Keratinocyte (primary cell): Measurements from ENCODE around the gene MLH1.

Experiments
- CTCF ChIP-seq, 3 experiments: IDR thresholded peaks in 1 of 3; conservative IDR thresholded peaks in 1 of 3; optimal IDR thresholded peaks in 1 of 3; 2 replicates in 2 of 3; 3 replicates in 1 of 3; pipeline versions ENCODE3 to v1.5.1; 2011; ENCODE audit warnings: low read length in 3 of 3, mild to moderate bottlenecking in 3 of 3, moderate library complexity in 2 of 3, control low read depth in 1 of 3, inconsistent platforms in 1 of 3; ENCODE audit not compliant: insufficient read depth in 2 of 3; ENCODE audit errors: extremely low read depth in 1 of 3
- EZH2 ChIP-seq: IDR thresholded peaks from one replicate; pipeline ENCODE4 v1.6.1; 2012; ENCODE audit warnings: inconsistent platforms, mild to moderate bottlenecking, low read length, moderate library complexity

GRCh38 chr3:37093481-37093880, 100.2 kb downstream of the MLH1 start:
- no peak for TF ChIP-seq CTCF (optimal IDR thresholded peaks at IDR 0.05 in 1 of 3, IDR thresholded peaks at IDR 0.05 in 1 of 3, conservative IDR thresholded peaks at IDR 0.05 in 1 of 3; ENCODE audit: extremely low read depth in 1 of 3, insufficient read depth in 2 of 3, low read length in 3 of 3)
- TF ChIP-seq EZH2: no peak
